Activated T-cell treated with anti-CD3 and anti-CD28 coated beads, Interleukin-2, amount 50 U/mL, for 72 hours (primary cell): ENCODE data around the gene IQCE. TPM values are rescaled to one million over a fixed set of nuclear protein-coding genes. Genes with fewer than 3 reads are reported as not detected.
"Not testable (repeated sequence)": the region's sequence is repeated elsewhere in the genome, so short reads cannot be mapped to it uniquely, and the experiment has no call there.

Source experiments
- ATAC-seq, 2 donors: fragments of 150-1000 bp; cut with Tn5 transposase; replicated peaks in 1 of 2; 2 replicates each; pipeline ENCODE4 v1.10.0; 2021; ENCODE audit warnings: moderate library complexity in 2 of 2, mild to moderate bottlenecking in 1 of 2
- DNase-seq, 2 donors: peaks; one replicate each; pipeline ENCODE4 v3.0.0; 2021 to 2022; ENCODE audit warnings: mixed read lengths in 1 of 2
- H3K27ac Mint-ChIP-seq: one replicate; pipeline ENCODE4 v1.8.0; 2022; ENCODE audit warnings: mild to moderate bottlenecking, moderate library complexity, mixed read lengths
- H3K27me3 Mint-ChIP-seq: one replicate; pipeline ENCODE4 v1.8.0; 2022; ENCODE audit warnings: low read depth, mixed read lengths
- H3K36me3 Mint-ChIP-seq, 2 donors: one replicate each; pipeline ENCODE4 v1.8.0; 2022; ENCODE audit warnings: mixed read lengths in 2 of 2, mild to moderate bottlenecking in 1 of 2; ENCODE audit not compliant: insufficient read depth in 2 of 2
- H3K4me1 Mint-ChIP-seq: one replicate; pipeline ENCODE4 v1.8.0; 2022; ENCODE audit warnings: low read depth, mixed read lengths
- H3K4me3 Mint-ChIP-seq, 2 donors: one replicate each; pipeline ENCODE4 v1.8.0; 2022; ENCODE audit warnings: mild to moderate bottlenecking in 2 of 2, mixed read lengths in 2 of 2, moderate library complexity in 2 of 2
- H3K9me3 Mint-ChIP-seq, 2 donors: one replicate each; pipeline ENCODE4 v1.8.0; 2022; ENCODE audit warnings: mixed read lengths in 2 of 2
- total RNA-seq, 2 donors: library from RNA; stranded (reverse); gene quantifications; one replicate each; pipeline ENCODE4 v1.2.3, GENCODE V29; 2022

IQCE gene
- total RNA-seq, 2 donors from 2014 or later = 11.8 to 12.2 TPM

DNA sequence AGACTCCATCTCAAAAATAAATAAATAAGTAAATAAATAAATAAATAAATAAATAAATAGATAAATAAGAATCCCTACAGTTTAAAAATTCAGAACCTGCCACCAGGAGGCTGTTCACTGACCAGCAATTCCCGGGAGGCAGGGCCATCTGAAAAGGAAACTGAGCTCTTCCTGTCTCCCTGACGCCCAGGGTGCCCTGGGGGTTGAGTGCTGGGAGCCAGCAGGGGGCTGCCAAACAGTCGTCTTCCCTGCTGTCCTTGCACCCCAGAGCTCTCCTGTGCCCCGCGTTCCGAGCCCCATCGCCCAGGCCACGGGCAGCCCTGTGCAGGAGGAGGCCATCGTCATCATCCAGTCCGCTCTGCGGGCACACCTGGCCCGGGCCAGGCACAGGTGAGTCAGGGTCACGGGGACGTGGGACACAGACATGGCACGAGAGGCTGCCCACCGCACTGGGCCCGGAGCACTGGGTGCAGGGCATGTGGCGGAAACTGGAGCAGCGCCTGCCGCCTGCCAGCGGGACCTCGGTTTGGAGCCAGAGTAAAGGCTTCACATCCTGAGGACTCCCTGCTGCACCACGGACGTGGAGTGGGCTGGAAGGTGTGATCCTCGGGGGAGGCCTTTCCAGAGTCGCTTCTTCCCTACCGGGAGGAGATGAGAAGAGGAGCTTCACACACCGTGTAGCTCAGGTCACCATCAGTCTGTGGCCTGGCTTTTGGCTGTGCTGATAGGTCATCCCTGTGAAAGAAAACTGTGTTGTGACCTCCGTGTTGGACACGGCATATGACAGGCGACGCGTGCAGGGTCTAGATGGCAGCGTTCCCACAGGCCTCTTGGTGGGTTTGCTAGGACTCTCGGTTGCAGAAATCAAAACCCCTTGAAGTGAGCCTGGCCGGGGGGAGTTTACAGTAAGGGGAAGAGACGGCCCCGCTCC is 47.1 kb downstream of the IQCE start:
- Mint-ChIP-seq H3K27ac (no peak overlapping the region), H3K4me1 (peaks cover 4% of the 10 kb centered on the region), H3K4me3 (no peak overlapping the region), H3K27me3 (no peaks in the 10 kb centered on the region), H3K36me3 (no peaks in the 10 kb centered on the region), H3K9me3 (no peaks in the 10 kb centered on the region)
- no peak for DNase-seq
- no peak for ATAC-seq

DNA sequence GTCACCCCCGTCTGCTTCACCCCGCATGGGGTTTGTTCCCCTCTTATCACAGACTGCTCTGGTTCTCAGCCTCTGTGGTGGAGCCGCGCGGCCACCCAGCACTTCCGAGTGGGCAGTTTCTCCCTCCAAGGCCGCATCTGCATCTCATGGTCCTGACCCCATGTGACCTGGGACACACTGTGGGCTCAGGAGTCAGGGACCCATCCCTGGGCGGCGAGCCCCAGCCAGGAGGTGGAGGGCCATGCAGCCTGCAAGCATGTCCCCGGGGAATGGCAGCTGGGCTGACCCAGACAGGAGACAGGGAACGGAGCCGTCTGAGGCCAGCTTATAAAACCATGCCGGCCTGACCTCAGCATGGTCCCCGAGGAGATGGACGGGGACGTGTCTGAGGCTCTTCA is 47.8 kb downstream of the IQCE start:
- H3K27ac Mint-ChIP-seq = no peak overlapping the region
- no peak for ATAC-seq
- no peaks in the 10 kb centered on the region for H3K36me3 Mint-ChIP-seq

DNA sequence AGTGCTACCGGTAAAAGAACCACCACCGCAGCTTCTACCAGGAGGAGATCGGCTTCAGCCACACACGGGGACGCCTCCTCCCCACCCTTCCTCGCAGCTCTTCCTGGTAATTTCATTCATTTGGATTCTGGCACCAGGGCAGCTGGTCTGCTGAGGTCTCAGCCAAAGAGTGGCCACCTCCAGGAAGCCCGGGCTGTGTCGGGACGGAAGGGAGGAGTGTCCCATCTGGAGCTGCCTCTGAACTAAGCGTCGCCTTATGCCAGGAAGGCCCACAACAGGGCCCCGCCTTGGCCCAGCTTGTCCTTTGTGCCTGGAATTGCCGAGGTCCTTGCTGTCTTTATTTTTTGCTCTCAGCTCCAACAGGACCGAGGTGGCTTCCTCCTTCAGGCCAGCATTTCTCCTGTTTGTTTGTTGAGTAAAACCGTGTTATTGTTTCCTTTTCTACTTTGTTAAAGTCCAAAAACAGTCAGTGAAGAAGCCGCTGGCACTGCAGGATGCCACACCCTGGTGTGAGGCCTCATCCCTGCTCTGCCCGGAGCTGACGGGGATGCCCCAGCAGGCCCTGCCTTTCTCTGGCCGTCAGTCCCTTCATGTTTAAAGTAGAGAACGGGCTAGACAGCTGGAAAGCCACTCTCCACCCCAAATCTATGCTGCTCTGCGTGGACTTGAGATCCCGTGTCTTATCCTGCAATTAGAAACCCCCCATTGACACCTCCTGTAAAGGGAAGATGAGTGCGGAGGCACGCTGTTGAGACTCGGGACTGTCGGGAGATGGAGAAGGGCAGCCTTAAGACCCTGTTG is 48.5 kb downstream of the IQCE start:
- no peaks in the 10 kb centered on the region for H3K36me3 Mint-ChIP-seq
- H3K9me3 Mint-ChIP-seq = no peaks in the 10 kb centered on the region
- no peaks in the 10 kb centered on the region for H3K27me3 Mint-ChIP-seq
- ATAC-seq = no peak
- no peak overlapping the region for H3K27ac Mint-ChIP-seq
- peaks cover 4% of the 10 kb centered on the region for H3K4me1 Mint-ChIP-seq
- no peak overlapping the region for H3K4me3 Mint-ChIP-seq
- no peak for DNase-seq

More for the DNA sequence above, 47.8 kb downstream of the IQCE start:
- H3K27me3 Mint-ChIP-seq = no peaks in the 10 kb centered on the region
- no peak for DNase-seq
- peaks cover 4% of the 10 kb centered on the region for H3K4me1 Mint-ChIP-seq
- H3K4me3 Mint-ChIP-seq = no peak overlapping the region
- no peaks in the 10 kb centered on the region for H3K9me3 Mint-ChIP-seq

DNA sequence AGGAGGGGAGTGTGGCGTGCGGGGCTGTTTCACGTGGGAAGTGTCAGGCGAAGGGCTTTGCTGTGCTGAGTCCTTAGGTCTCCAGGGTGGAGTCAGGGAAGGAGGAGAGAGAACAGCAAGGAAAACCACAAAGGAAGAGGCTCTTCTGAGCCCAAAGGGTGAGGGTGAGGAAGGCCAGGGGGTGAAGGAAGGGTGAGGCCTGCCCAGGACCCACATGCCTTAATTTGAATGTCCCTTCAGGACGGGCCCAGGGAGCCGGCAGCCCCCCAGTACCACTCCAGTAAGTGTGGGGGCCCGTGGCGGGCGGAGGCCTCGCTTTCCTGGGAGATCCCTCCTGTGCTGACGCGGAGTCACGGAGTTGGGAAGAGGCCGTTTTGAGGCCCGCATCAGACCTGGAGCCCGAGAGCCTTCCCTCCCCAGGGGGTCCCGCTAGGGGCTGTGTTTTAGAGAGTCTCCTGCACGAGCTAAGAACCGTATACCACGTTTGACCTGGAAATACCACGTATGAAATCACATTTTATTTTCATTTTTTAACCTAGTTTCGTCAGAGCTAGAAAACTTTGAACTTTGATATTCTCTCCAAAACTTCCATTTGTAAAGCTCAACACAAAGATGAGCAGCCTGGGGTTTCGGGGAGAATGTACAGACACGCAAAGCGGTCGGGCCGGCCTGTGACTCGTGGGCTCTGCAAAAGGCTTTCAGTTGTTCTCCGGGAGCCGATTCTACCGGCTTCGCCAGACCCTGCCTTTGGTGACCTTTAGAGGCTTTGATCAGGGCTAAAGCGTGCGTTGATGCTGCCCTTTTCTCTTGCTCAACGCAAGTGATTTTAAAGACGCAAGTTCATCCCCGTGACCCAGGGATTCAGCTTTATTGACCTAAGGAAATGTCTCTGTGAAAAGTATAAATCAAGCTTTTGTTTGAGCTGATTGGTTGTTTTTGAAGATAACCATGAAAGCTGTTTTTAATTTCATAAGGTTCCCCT is 49.4 kb downstream of the IQCE start:
- H3K9me3 Mint-ChIP-seq = no peaks in the 10 kb centered on the region
- no peaks in the 10 kb centered on the region for H3K36me3 Mint-ChIP-seq
- no peaks in the 10 kb centered on the region for H3K27me3 Mint-ChIP-seq
- H3K4me1 Mint-ChIP-seq = peaks cover 4% of the 10 kb centered on the region
- H3K4me3 Mint-ChIP-seq = no peak overlapping the region
- DNase-seq (no peak), ATAC-seq (no peak)
- H3K27ac Mint-ChIP-seq = no peak overlapping the region

DNA sequence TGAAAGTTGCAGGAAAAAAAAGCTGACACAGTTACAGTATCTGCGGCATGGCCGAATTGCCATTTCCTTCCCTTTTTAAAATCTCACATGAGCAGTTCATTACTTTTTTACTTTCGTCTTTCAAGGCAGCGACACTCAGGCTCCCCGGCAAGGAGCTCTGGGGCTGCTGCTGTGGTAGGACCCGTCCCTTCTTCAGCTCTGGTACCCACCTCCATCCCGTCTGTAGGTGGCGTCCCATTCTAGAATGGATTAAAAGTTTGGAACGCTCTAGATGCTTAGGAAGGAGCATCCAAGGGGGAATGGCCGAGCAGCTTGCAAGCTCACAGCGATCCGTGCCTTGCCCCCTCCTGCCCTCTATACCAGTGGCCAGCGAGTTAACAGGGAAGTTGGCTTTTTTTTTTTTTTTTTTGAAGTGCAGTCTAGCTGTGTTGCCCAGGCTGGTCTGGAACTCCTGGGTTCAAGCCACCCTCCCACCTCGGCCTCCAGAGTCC is 50.2 kb downstream of the IQCE start:
- ATAC-seq = peak; percentile 50 to 58
- Mint-ChIP-seq H3K27ac (no peak overlapping the region), H3K9me3 (no peaks in the 10 kb centered on the region), H3K36me3 (no peaks in the 10 kb centered on the region), H3K27me3 (no peaks in the 10 kb centered on the region), H3K4me1 (peaks cover 4% of the 10 kb centered on the region), H3K4me3 (no peak overlapping the region)
- peak; percentile 22 to 25 for DNase-seq

DNA sequence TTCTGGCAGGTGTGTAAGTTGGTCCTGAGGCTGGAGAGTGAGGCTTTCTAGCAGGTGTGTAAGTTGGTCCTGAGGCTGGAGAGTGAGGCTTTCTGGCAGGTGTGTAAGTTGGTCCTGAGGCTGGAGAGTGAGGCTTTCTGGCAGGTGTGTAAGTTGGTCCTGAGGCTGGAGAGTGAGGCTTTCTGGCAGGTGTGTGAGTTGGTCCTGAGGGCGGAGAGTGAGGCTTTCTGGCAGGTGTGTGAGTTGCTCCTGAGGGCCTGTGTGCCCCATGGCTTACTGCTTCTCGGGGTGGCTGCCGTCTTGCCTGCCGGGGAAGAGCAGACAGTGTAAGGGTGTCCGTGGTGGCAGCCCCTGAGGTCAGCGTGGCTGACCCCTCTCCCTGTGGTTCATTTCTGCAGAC is 50.9 kb downstream of the IQCE start:
- not testable (repeated sequence) for H3K27ac Mint-ChIP-seq, H3K36me3 Mint-ChIP-seq, H3K9me3 Mint-ChIP-seq, H3K4me1 Mint-ChIP-seq, DNase-seq, H3K4me3 Mint-ChIP-seq, H3K27me3 Mint-ChIP-seq, ATAC-seq

DNA sequence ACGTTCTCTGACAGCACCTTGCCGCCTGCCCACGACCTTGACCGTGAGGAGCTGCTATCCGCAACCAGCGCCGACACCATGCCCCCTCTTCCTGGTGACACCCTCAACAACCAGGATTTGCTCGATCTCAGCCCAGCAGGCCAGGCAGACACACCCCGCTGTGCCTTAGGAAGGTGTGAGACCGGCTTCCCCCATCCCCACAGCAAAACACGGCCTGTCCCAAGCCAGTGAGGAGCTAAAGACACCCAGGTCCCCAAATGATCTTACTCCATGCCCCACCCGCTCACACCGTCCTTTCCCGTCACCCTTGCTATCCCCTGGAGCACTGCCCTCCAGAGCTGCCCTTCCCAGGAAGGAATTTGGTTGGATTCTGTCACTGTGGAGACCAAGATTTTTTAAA is 51.7 kb downstream of the IQCE start:
- Mint-ChIP-seq H3K36me3 (no peaks in the 10 kb centered on the region), H3K9me3 (no peaks in the 10 kb centered on the region), H3K4me1 (peaks cover 4% of the 10 kb centered on the region), H3K27ac (no peak overlapping the region), H3K27me3 (no peaks in the 10 kb centered on the region), H3K4me3 (no peak overlapping the region)
- ATAC-seq = no peak
- no peak for DNase-seq

DNA sequence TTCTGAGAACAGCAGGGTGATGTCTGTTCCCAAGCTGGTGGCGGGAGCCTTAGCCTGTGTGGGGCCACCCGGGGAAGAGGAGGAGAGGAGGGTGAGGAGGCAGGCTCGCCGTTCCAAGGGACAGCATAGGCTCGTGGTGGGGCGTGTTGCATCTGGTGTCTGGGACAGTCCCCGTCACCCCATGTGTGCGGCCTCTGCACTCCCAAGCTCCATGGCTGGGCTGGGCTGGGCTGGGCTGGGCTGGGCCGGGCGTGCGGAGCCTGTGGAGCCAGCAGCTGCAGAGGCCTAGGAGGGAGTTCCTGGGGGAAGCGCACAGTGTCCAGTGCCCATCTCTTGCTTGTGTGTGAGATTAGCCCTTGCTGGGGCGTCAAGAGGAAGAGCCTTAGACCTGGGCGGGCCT is 52.1 kb downstream of the IQCE start:
- Mint-ChIP-seq H3K27me3 (no peaks in the 10 kb centered on the region), H3K4me1 (peaks cover 4% of the 10 kb centered on the region)

DNA sequence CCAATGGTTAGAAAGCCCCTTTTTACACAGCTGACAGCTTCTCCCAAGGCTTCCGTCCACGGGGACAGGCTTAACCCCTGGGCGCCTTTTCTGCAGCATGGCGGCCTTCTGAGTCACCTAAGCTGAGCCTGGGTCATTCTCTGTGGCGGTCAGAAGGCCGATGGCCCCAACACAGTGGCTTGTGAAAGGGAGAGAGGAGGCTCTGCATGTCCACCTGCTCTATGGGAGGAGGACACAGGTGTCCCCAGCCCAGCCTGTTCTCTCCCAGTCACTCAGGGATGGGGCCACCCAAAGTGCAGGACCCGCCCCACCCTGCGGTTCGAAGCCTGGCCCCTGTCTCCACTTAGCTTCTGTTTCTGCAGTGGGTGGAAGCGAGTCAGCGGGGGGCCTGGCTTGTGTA is 52.6 kb downstream of the IQCE start:
- no peaks in the 10 kb centered on the region for H3K36me3 Mint-ChIP-seq
- peaks cover 4% of the 10 kb centered on the region for H3K4me1 Mint-ChIP-seq
- H3K27ac Mint-ChIP-seq = no peak overlapping the region
- H3K4me3 Mint-ChIP-seq = no peak overlapping the region
- no peaks in the 10 kb centered on the region for H3K9me3 Mint-ChIP-seq
- DNase-seq = no peak
- ATAC-seq = no peak
- H3K27me3 Mint-ChIP-seq = no peaks in the 10 kb centered on the region

More for the DNA sequence above, 52.1 kb downstream of the IQCE start:
- Mint-ChIP-seq H3K9me3 (no peaks in the 10 kb centered on the region), H3K27ac (no peak overlapping the region), H3K36me3 (no peaks in the 10 kb centered on the region), H3K4me3 (no peak overlapping the region)
- no peak for DNase-seq
- peak in 1 of 2 donors; percentile 7 for ATAC-seq

DNA sequence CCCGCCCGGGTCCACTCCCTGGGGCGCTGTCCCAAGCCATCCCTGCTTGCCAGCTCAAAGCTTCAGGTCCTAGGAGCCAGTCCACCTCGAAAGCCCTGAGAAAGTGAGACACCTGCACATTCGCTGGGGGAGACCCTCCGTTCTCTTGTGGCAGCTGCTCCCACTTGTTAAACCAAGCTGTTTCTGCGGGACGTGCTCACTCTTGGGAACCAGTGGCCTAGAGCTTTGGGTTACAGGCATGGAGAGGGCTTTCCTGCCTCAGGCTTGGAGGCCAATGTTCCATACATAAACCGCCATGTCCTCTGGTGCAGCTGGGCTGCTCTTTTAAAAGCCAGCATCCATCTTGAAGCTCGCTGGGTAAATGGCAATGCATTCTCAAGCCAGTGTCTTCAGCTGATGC is 53.1 kb downstream of the IQCE start:
- H3K4me1 Mint-ChIP-seq = peaks cover 4% of the 10 kb centered on the region
- no peak overlapping the region for H3K4me3 Mint-ChIP-seq
- no peaks in the 10 kb centered on the region for H3K9me3 Mint-ChIP-seq
- no peak for ATAC-seq
- no peak overlapping the region for H3K27ac Mint-ChIP-seq
- no peaks in the 10 kb centered on the region for H3K36me3 Mint-ChIP-seq
- DNase-seq = no peak
- H3K27me3 Mint-ChIP-seq = no peaks in the 10 kb centered on the region

DNA sequence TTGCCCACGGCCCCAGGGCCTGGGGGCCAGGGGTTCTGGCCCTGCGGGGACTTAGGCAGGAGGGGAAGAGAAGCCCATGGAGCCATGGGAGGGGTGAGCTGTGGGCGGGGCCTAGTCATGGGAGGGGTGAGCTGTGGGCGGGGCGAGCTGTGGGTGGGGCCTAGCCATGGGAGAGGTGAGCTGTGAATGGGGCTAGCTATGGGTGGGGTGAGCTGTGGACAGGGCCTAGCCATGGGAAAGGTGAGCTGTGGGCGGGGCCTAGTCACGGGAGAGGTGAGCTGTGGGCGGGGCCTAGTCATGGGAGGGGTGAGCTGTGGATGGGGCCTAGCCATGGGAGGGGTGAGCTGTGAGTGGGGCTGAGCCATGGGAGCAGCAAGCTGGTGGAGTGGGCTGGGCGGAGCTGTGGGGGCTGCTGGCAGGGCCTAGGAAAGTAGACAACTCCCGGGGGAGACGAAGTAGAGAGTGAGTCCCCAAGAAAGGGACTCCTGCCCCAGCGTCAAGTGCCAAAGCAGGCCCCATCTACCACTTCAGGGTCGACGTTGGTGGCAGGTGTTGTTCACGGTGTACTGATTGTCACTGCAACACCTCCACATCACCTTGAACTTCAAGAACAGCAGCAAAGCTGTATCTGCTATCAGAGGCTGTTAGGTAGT is 53.8 kb downstream of the IQCE start:
- DNase-seq (peak in 1 of 2 donors; percentile 13), ATAC-seq (peak in 1 of 2 donors; percentile 31)
- no peaks in the 10 kb centered on the region for H3K9me3 Mint-ChIP-seq
- no peaks in the 10 kb centered on the region for H3K36me3 Mint-ChIP-seq
- H3K4me1 Mint-ChIP-seq = peaks cover 4% of the 10 kb centered on the region
- no peaks in the 10 kb centered on the region for H3K27me3 Mint-ChIP-seq
- H3K4me3 Mint-ChIP-seq = no peak overlapping the region
- H3K27ac Mint-ChIP-seq = no peak overlapping the region
